K562 (cell line): ENCODE data around the gene CCNL2. TPM values are rescaled to one million over a fixed set of nuclear protein-coding genes. Genes with fewer than 3 reads are reported as not detected.
A peak's percentile ranks its signal among the peaks of the same experiment; 100 is the strongest.

Experiments
- ATAC-seq: fragments of 200-7000 bp; cut with Tn5 transposase; 3 replicates; pipeline ENCODE4 v1.9.1; 2020; ENCODE audit warnings: moderate library complexity
- BruUV-seq: library from RNA; stranded (reverse); fragments of 400-500 nt; replicated peaks from 2 replicates; lab custom pipeline; 2021; lab: Mats Ljungman, UMichigan
- CTCF ChIA-PET: fragments of 300-600 bp; formaldehyde crosslinking; extraction: SDS; loops from one replicate; lab custom pipeline; 2021; ENCODE audit warnings: low intra/inter-chr PET ratio; lab: Yijun Ruan, JAX
- POLR2A ChIA-PET: fragments of 300-600, 350-650 bp; sonication (Branson Sonifier 250); formaldehyde crosslinking; extraction: SDS; loops from one replicate; lab custom pipeline; 2021; ENCODE audit warnings: antibody characterized with exemption, inconsistent platforms; lab: Yijun Ruan, JAX
- DNase-seq, 4 experiments: peaks; one replicate each; pipeline versions ENCODE4 v3.0.0 to v3.0.0-alpha.2; 2011 to 2018; ENCODE audit warnings: low spot score in 3 of 4, mixed read lengths in 3 of 4; ENCODE audit errors: extremely low read depth in 1 of 4
- FAIRE-seq: peaks from 2 replicates; lab custom pipeline; 2011; peaks lifted over from hg19 to GRCh38; lab: Jason Lieb, UNC
- H2AFZ ChIP-seq: 2 replicates; pipeline ENCODE4 v1.6.0; 2011; ENCODE audit warnings: low read depth, low read length, control low read depth, inconsistent platforms
- H3K27ac ChIP-seq: fragments of 200-600 bp; 3 replicates; pipeline ENCODE4 v1.8.0; 2011; ENCODE audit warnings: low read depth, mild to moderate bottlenecking, control low read depth, inconsistent platforms, low read length, moderate library complexity, mixed read lengths; ENCODE audit errors: extremely low read depth
- H3K27me3 ChIP-seq, 2 experiments: fragments of 300-600 bp in 1 of 2; 2 replicates in 1 of 2; 3 replicates in 1 of 2; pipeline versions ENCODE4 v1.6.0 to v1.8.0; 2011; ENCODE audit warnings: inconsistent platforms in 2 of 2, low read length in 2 of 2, mild to moderate bottlenecking in 1 of 2, mixed read lengths in 1 of 2, moderate library complexity in 1 of 2; ENCODE audit not compliant: control insufficient read depth in 2 of 2, insufficient read depth in 2 of 2
- H3K36me3 ChIP-seq: fragments of 300-600 bp; 3 replicates; pipeline ENCODE4 v1.8.0; 2011; ENCODE audit warnings: mild to moderate bottlenecking, low read length, inconsistent platforms; ENCODE audit not compliant: control insufficient read depth, insufficient read depth
- H3K4me1 ChIP-seq, 2 experiments: fragments of 200-600 bp in 1 of 2; replicated peaks in 1 of 2; 2 replicates in 1 of 2; 3 replicates in 1 of 2; pipeline versions ENCODE4 v1.5.1 to v1.8.0; 2011; ENCODE audit warnings: inconsistent platforms in 2 of 2, low read length in 2 of 2, mild to moderate bottlenecking in 1 of 2, mixed read lengths in 1 of 2, moderate library complexity in 1 of 2; ENCODE audit not compliant: control insufficient read depth in 2 of 2, insufficient read depth in 2 of 2
- H3K4me2 ChIP-seq: 2 replicates; pipeline ENCODE4 v1.6.1; 2011; ENCODE audit warnings: low read length, control low read depth, inconsistent platforms, mixed read lengths; ENCODE audit not compliant: insufficient read depth
- H3K4me3 ChIP-seq: fragments of 200-600 bp; sonication (generic), shearing (Covaris generic); 2 replicates; pipeline ENCODE4 v1.5.1; 2016; ENCODE audit warnings: control low read depth, inconsistent platforms
- H3K79me2 ChIP-seq: fragments of 200-600 bp; 3 replicates; pipeline ENCODE4 v1.8.0; 2011; ENCODE audit warnings: low read length, inconsistent platforms; ENCODE audit not compliant: control insufficient read depth, insufficient read depth
- H3K9ac ChIP-seq, 2 experiments: 2 replicates each; pipeline versions ENCODE4 v1.6.0 to v1.6.1; 2011; ENCODE audit warnings: low read depth in 2 of 2, low read length in 2 of 2, control low read depth in 1 of 2, inconsistent platforms in 1 of 2, mild to moderate bottlenecking in 1 of 2, mixed read lengths in 1 of 2; ENCODE audit not compliant: insufficient read depth in 1 of 2
- H3K9me1 ChIP-seq: one replicate; pipeline ENCODE4 v1.6.0; 2011; ENCODE audit warnings: inconsistent platforms, mild to moderate bottlenecking, low read length, moderate library complexity; ENCODE audit not compliant: control insufficient read depth, insufficient read depth
- H3K9me3 ChIP-seq: replicated peaks from 2 replicates; pipeline ENCODE4 v1.5.1; 2011; ENCODE audit warnings: low read depth, low read length, inconsistent platforms; ENCODE audit not compliant: control insufficient read depth, insufficient read depth
- H4K20me1 ChIP-seq: replicated peaks from 2 replicates; pipeline ENCODE4 v1.6.1; 2011; ENCODE audit warnings: low read length, inconsistent platforms, mixed read lengths; ENCODE audit not compliant: control insufficient read depth, insufficient read depth
- CBX3 ChIP-seq, 2 experiments: IDR thresholded peaks; 1 replicate in 1 of 2; 2 replicates in 1 of 2; pipeline ENCODE4 v1.6.1; 2012; ENCODE audit warnings: inconsistent platforms in 2 of 2, low read length in 2 of 2, borderline replicate concordance in 1 of 2, control low read depth in 1 of 2
- CXXC5 ChIP-seq: fragments of 250-450 bp; sonication (Bioruptor Pico); IDR thresholded peaks from 2 replicates; pipeline ENCODE4 v1.8.0; 2022; ENCODE audit warnings: inconsistent platforms, mild to moderate bottlenecking, moderate library complexity
- E2F3 ChIP-seq: fragments of 250-450 bp; sonication (Bioruptor Pico); IDR thresholded peaks from 2 replicates; pipeline ENCODE4 v1.4.0; 2020; ENCODE audit warnings: mild to moderate bottlenecking
- ETV1 ChIP-seq: fragments of 450-650 bp; conservative IDR thresholded peaks from 2 replicates; pipeline ENCODE4 v1.6.1; 2016; ENCODE audit warnings: missing genetic modification characterization, control low read depth, low read depth, missing compliant biosample characterization
- GABPA ChIP-seq: fragments of 200-800 bp; sonication (Bioruptor generic); conservative IDR thresholded peaks from 2 replicates; pipeline ENCODE4 v1.6.1; 2016; ENCODE audit warnings: low read depth, missing genetic modification characterization, missing compliant biosample characterization
- JUND ChIP-seq, 2 experiments: IDR thresholded peaks; 2 replicates in 1 of 2; 3 replicates in 1 of 2; pipeline ENCODE4 v1.6.1; 2011; ENCODE audit warnings: borderline replicate concordance in 2 of 2, low read depth in 2 of 2, low read length in 2 of 2, improper control_type of control experiment in 1 of 2, missing biosample characterization in 1 of 2, missing genetic modification characterization in 1 of 2, missing genetic modification reagents in 1 of 2
- MAFF ChIP-seq: IDR thresholded peaks from 2 replicates; pipeline ENCODE4 v1.6.1; 2012; ENCODE audit warnings: low read length, improper control_type of control experiment
- NR2C2 ChIP-seq, 2 experiments: fragments of 200-800 bp in 1 of 2; sonication (Bioruptor generic) in 1 of 2; sonication (generic) in 1 of 2; formaldehyde crosslinking in 1 of 2; IDR thresholded peaks; 2 replicates each; pipeline versions ENCODE4 v1.6.1 to v1.8.0; 2016 to 2022; ENCODE audit warnings: mild to moderate bottlenecking in 1 of 2, missing compliant biosample characterization in 1 of 2, missing genetic modification characterization in 1 of 2, missing genetic modification reagents in 1 of 2
- PHF8 ChIP-seq: fragments of 200-600 bp; sonication (generic); IDR thresholded peaks from 2 replicates; pipeline ENCODE4 v1.6.1; 2012; ENCODE audit warnings: mixed run types, mild to moderate bottlenecking, inconsistent platforms, low read length, moderate library complexity, borderline replicate concordance
- PKNOX1 ChIP-seq: fragments of 450-650 bp; IDR thresholded peaks from 2 replicates; pipeline ENCODE4 v1.6.1; 2016
- PRPF4 ChIP-seq: fragments of 200-400 bp; formaldehyde crosslinking; IDR thresholded peaks from one replicate; pipeline ENCODE4 v1.6.1; 2017; ENCODE audit warnings: low read length, low read depth, mild to moderate bottlenecking; ENCODE audit not compliant: insufficient read depth, poor library complexity, severe bottlenecking
- RCOR1 ChIP-seq, 2 experiments: IDR thresholded peaks; 2 replicates each; pipeline ENCODE4 v1.6.1; 2012; ENCODE audit warnings: low read depth in 2 of 2, low read length in 2 of 2, borderline replicate concordance in 1 of 2, improper control_type of control experiment in 1 of 2
- SIN3B ChIP-seq: fragments of 450-650 bp; IDR thresholded peaks from 2 replicates; pipeline ENCODE4 v1.6.1; 2017; ENCODE audit warnings: low read depth, mild to moderate bottlenecking, moderate library complexity
- SLC30A9 ChIP-seq: fragments of 250-450 bp; sonication (Bioruptor Pico); IDR thresholded peaks from 2 replicates; pipeline ENCODE4 v1.8.0; 2022; ENCODE audit warnings: mild to moderate bottlenecking, moderate library complexity
- ZNF384 ChIP-seq: IDR thresholded peaks from 2 replicates; pipeline ENCODE4 v1.6.1; 2012; ENCODE audit warnings: low read depth, low read length, improper control_type of control experiment
- ZNF431 ChIP-seq: sonication (generic); formaldehyde crosslinking; IDR thresholded peaks from 2 replicates; pipeline ENCODE4 v1.8.0; 2022; ENCODE audit warnings: mild to moderate bottlenecking, missing genetic modification reagents
- ZSCAN32 ChIP-seq: fragments of 450-650 bp; formaldehyde crosslinking; IDR thresholded peaks from 2 replicates; pipeline ENCODE4 v1.4.0; 2020; ENCODE audit warnings: mild to moderate bottlenecking, moderate library complexity
- WGBS: fragments of 100-300 bp; shearing (Covaris generic); methylation state at CpG from one replicate; pipeline ENCODE4 v1.1.6; 2016; ENCODE audit warnings: low coverage, mixed read lengths; ENCODE audit not compliant: insufficient coverage; ENCODE audit errors: missing lambda C conversion rate; 5-methylcytosine and 5-hydroxymethylcytosine counted together
- in situ Hi-C: fragments of 300-500 bp; cut with MboI; formaldehyde crosslinking; loops from 4 replicates; pipeline ENCODE4 v1.15.0; 2018; ENCODE audit warnings: inconsistent platforms, mixed read lengths
- intact Hi-C: fragments of 100-400 bp; cut with micrococcal nuclease; formaldehyde crosslinking; loops from 2 replicates; pipeline ENCODE4 v1.14.2; 2022
- polyA plus RNA-seq, 8 experiments: library from polyadenylated mRNA; depleted of rRNA in 4 of 8; stranded (reverse) in 5 of 8; unstranded in 3 of 8; fragments of >200 nt; fragmentation: Nextera tagmentation in 2 of 8; fragmentation: Illumina TruSeq in 1 of 8; extraction: Ambion mirVana in 2 of 8; extraction: Trizol in 1 of 8; gene quantifications; 2 replicates each; pipeline versions ENCODE4 v1.2.1 to v1.2.3, GENCODE V29; 2011 to 2014; ENCODE audit warnings: inconsistent platforms in 1 of 8, missing spikeins in 1 of 8
- total RNA-seq, 7 experiments: library from RNA; depleted of rRNA in 6 of 7; stranded (reverse); fragments of >200 nt in 6 of 7; fragmentation: Illumina TruSeq in 2 of 7; extraction: Trizol in 2 of 7; gene quantifications; 2 replicates each; pipeline versions ENCODE4 v1.2.1 to v1.2.3, GENCODE V29; 2011 to 2021; ENCODE audit warnings: low replicate concordance in 1 of 7

CCNL2 gene
- total and polyA plus RNA-seq, 9 of the 15 experiments (the other 6 are each of a cell fraction or from before 2014, with no cell fraction given): 2.8 to 287 (median 94.5) TPM

- POLR2A ChIA-PET: interaction anchor here (0.6 to 7.1 kb wide), 6 partner anchors 6 to 46 kb away, joined by 3 to 58 read pairs (median 7); partner anchors contain the start of genes AURKAIP1, CCNL2 and MRPL20
- BruUV-seq: no TSS peak
- no peak overlapping the region for H3K4me3 ChIP-seq
- peak; percentile 59 for TF ChIP-seq GABPA (tag)
- no peak for TF ChIP-seq SIN3B
- TF ChIP-seq CXXC5 (CRISPR knock-in tag): peak; percentile 90
- no peak for TF ChIP-seq JUND (IDR thresholded peaks at IDR 0.05; ENCODE audit: borderline replicate concordance, low read depth, low read length)
- peak; percentile 14; the same call in 1 of the 3 replicates for TF ChIP-seq JUND (tag; IDR thresholded peaks at IDR 0.05; ENCODE audit: borderline replicate concordance, low read depth, low read length)
- no peak for TF ChIP-seq ZNF431
- TF ChIP-seq CBX3 (IDR thresholded peaks at IDR 0.05; ENCODE audit: borderline replicate concordance in 1 of 2, low read length in 2 of 2): no peak
- no peak for TF ChIP-seq ZNF384
- TF ChIP-seq NR2C2 (CRISPR knock-in tag; IDR thresholded peaks at IDR 0.05): no peak
- TF ChIP-seq NR2C2 (tag; IDR thresholded peaks at IDR 0.05): peak; percentile 43; the same call in 1 of the 2 replicates
- TF ChIP-seq PKNOX1: peak; percentile 63
- TF ChIP-seq E2F3 (CRISPR knock-in tag): no peak
- TF ChIP-seq RCOR1 (IDR thresholded peaks at IDR 0.05; ENCODE audit: borderline replicate concordance in 1 of 2, low read depth in 2 of 2, low read length in 2 of 2): peak in 1 of 2 experiments; percentile 54; a peak in 1 of 4 replicates
- TF ChIP-seq ZSCAN32 (CRISPR knock-in tag): no peak
- TF ChIP-seq PHF8: no peak
- peak; percentile 41; the same call in 1 of the 2 replicates for TF ChIP-seq ETV1
- no peak for TF ChIP-seq PRPF4
- no peak for TF ChIP-seq MAFF
- no peak for TF ChIP-seq SLC30A9 (CRISPR knock-in tag)
These were observed 8.5 kb downstream of the CCNL2 start for GRCh38 chr1:1390675-1391074.

More at GRCh38 chr1:1390675-1391074, 8.5 kb downstream of the CCNL2 start:
- CTCF ChIA-PET: no interaction called here
- no peaks in the 10 kb centered on the region for H3K9me1 ChIP-seq
- peak; percentile 52 for ATAC-seq
- no peak overlapping the region for H2AFZ ChIP-seq
- no peaks in the 10 kb centered on the region for H3K9me3 ChIP-seq
- in situ Hi-C loops: no loop called here
- H3K36me3 ChIP-seq: peaks cover 99% of the 10 kb centered on the region
- no peak overlapping the region for H3K9ac ChIP-seq
- FAIRE-seq: no peak
- no peaks in the 10 kb centered on the region for H4K20me1 ChIP-seq
- no peak overlapping the region for H3K27ac ChIP-seq
- no peaks in the 10 kb centered on the region for H3K27me3 ChIP-seq
- intact Hi-C loops: loop anchor here (10.0 kb wide), 1 partner anchor 124 kb away; the partner anchor contains the start of gene ATAD3A
- peaks cover 28% of the 10 kb centered on the region; the same call in 2 of the 3 replicates for H3K79me2 ChIP-seq
- 29% methylated on average over 12 of the region's 12 CpGs for WGBS
- H3K4me2 ChIP-seq: no peak overlapping the region
- H3K4me1 ChIP-seq: peaks cover 6 to 13% of the 10 kb centered on the region in 2 experiments; a peak in 4 of 5 replicates
- DNase-seq: peak in 2 of 4 experiments; percentile 12 to 59
